Right ventricle myocardium superior (tissue), 1 donor: ENCODE data around the gene LTB4R. TPM values are rescaled to one million over a fixed set of nuclear protein-coding genes. Genes with fewer than 3 reads are reported as not detected.
"Not testable (repeated sequence)": the region's sequence is repeated elsewhere in the genome, so short reads cannot be mapped to it uniquely, and the experiment has no call there.

ENCODE experiments used
- ATAC-seq: fragments of 200-7000 bp; cut with Tn5 transposase; one replicate; pipeline ENCODE4 v1.9.1; 2020; ENCODE audit warnings: mild to moderate bottlenecking; ENCODE audit not compliant: poor library complexity
- DNase-seq: peaks from one replicate; pipeline ENCODE4 v3.0.0-alpha.2; 2020
- intact Hi-C: fragments of 100-400 bp; cut with DNase I; formaldehyde crosslinking; loops from one replicate; pipeline ENCODE4 v1.11.2; 2022
- total RNA-seq: library from RNA; stranded (reverse); fragmentation: NEBNext Ultra II Directional; extraction: Animal tissue kit (Norgen Biotek cat#: 25700); gene quantifications from one replicate; pipeline ENCODE4 v1.2.1, GENCODE V29; 2021
- donor health status: DM: no; HTN: yes; CAD: no; lungs with severe emphysema.

LTB4R gene
- total RNA-seq, 1 donor from 2014 or later: 1.8 TPM

DNA sequence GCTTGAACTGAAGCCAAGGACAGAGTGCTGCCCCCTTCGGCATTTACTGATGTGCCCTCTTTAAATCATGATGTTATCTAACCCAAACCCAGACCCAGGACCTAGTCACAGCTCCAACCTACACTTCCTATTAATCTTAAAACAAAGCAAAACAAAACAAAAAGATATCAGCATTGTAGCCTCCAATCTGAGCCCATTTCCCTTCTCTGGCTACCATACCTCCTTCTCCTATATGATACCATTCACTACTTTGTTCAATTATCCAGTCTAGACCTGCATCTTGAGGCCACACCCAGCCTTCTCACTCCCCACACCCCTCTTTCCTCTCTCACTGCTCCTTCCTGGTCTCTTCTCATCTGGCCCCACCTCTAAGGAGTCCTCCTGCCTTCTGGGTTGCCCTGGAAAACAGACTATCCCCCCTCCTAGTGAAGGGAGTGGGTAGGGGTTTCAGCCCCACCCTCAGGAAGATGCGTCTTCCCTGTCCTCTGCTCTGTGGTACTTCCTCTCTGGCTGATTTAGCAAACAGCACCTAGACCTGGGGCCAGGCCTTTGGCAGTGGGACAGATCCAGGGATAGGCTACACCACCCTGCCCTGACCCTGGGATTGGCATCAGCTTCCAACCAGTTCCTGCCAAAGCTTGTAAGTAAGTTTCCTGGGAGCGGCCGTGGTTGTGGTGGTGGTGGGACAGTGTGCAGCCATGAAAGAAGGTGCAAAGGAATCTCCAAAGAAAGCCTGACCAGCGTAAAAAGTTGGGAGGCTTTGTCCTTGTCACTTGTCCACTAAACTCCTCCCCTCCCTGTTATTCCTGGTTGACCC, 3.3 kb downstream of the LTB4R start:
- ATAC-seq (no peak), DNase-seq (no peak)
- intact Hi-C loops: no loop called here

DNA sequence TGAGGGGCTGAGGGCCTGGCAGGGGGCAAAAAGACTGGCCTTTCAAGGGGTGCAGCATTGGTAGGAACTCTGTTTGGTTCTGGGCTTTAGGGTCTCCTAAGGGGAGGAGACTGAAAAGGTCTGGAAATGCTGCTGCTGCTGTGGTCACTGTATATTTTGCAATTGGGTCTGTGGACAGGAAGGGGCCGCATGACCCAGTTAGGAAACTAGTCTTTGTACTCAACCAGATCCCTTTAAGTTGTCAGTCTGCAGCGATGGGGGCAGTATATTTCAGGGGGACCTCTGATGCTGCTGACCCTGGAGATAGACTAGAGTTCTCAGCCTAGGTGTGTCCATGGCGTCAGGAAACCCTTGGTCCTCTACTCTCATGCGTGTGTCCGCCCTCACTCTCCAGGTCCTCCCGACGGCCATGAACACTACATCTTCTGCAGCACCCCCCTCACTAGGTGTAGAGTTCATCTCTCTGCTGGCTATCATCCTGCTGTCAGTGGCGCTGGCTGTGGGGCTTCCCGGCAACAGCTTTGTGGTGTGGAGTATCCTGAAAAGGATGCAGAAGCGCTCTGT, 4.0 kb downstream of the LTB4R start:
- DNase-seq (no peak), ATAC-seq (no peak)
- intact Hi-C loops: no loop called here

DNA sequence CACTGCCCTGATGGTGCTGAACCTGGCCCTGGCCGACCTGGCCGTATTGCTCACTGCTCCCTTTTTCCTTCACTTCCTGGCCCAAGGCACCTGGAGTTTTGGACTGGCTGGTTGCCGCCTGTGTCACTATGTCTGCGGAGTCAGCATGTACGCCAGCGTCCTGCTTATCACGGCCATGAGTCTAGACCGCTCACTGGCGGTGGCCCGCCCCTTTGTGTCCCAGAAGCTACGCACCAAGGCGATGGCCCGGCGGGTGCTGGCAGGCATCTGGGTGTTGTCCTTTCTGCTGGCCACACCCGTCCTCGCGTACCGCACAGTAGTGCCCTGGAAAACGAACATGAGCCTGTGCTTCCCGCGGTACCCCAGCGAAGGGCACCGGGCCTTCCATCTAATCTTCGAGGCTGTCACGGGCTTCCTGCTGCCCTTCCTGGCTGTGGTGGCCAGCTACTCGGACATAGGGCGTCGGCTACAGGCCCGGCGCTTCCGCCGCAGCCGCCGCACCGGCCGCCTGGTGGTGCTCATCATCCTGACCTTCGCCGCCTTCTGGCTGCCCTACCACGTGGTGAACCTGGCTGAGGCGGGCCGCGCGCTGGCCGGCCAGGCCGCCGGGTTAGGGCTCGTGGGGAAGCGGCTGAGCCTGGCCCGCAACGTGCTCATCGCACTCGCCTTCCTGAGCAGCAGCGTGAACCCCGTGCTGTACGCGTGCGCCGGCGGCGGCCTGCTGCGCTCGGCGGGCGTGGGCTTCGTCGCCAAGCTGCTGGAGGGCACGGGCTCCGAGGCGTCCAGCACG, 4.7 kb downstream of the LTB4R start:
- peak; percentile 45 for ATAC-seq
- intact Hi-C loops: no loop called here
- peak; percentile 72 for DNase-seq

DNA sequence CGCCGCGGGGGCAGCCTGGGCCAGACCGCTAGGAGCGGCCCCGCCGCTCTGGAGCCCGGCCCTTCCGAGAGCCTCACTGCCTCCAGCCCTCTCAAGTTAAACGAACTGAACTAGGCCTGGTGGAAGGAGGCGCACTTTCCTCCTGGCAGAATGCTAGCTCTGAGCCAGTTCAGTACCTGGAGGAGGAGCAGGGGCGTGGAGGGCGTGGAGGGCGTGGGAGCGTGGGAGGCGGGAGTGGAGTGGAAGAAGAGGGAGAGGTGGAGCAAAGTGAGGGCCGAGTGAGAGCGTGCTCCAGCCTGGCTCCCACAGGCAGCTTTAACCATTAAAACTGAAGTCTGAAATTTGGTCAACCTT, 5.3 kb downstream of the LTB4R start:
- intact Hi-C loops: no loop called here
- DNase-seq (no peak), ATAC-seq (no peak)

DNA sequence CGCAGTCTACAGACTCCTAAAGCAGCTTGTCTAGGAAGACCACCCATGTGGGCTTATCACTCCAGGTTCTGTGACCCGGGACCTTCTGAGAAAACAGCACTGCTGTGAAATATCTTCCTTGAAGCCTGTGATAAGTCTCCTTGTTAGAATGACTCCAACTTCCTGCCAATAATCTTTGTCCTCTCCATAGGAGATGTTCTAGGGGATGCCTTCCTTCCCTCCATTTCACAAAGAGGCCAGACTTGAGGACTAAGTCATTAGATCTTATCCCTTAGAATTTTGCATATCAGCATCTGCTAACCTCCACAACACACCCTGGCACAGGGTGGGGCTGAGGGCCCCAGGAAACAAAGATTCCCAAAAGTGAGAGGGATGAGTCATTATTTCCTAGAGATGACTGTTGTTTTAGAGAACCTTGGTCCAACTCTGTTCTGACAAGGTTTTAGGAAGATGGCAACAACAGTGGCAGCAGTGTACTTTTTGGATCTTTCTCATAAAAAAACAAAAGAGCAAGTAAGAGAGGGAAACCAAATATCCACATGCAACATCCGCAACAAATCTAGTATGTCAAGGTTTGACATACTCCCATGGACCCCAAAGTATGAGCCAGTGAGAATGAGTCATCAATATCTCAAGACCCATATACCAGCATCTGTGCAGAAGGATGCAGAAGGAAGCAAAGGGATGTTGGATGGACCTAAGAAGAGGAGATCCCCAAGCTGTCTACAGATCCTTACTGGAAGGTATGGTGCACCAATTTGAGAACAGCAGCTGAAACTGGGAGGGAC, 6.0 kb downstream of the LTB4R start:
- ATAC-seq: no peak
- intact Hi-C loops: no loop called here
- no peak for DNase-seq

DNA sequence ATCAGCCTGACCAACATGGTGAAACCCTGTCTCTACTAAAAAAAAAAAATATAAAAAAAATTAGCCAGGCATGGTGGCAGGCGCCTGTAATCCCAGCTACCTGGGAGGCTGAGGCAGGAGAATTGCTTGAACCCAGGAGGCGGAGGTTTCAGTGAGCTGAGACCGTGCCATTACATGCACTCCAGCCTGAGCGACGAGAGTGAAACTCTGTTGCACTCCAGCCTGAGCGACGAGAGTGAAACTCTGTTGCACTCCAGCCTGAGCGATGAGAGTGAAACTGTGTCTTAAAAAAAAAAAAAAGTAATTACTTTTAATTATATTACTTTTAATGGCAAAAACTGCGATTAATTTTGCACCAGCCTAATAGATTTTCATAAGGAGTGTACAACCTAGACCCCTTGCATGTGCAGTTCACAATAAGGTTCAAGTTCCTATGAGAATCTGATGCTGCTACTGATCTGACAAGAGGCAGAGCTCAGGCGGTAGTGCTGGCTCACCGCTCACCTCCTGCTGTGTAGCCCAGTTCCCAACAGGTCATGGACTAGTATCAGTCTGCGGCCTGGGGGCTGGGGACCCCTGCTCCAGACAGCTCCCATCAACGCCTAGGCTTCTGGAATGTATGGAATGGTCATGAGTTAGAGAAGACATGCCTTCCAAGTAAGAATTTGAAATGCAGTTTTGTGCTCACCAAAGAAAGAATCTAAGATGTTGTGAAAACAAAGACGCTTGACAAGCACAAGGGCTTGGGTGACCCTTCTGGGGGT, 10.1 kb downstream of the LTB4R start:
- no peak for ATAC-seq
- intact Hi-C loops: no loop called here
- no peak for DNase-seq

DNA sequence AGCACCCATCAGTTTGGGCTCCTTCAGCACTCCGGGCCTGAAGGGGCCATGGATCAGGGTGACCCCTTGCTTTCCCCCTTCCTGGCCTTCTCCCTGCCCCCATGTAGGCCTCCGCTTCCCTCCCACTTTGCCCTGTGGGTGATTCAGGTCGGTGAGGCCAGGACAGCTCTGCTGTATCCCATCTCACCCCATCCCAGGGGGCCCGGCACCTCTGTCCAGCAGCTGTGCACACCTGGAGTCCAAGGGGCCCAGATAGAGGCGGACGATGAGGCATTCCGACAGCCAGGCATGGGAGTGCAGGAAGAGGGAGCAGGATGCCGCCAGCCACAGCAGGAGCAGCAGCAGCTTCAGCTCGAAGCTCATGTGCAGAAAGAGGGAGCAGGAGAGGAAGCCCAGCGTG, 11.4 kb downstream of the LTB4R start:
- no peak for ATAC-seq
- no peak for DNase-seq

DNA sequence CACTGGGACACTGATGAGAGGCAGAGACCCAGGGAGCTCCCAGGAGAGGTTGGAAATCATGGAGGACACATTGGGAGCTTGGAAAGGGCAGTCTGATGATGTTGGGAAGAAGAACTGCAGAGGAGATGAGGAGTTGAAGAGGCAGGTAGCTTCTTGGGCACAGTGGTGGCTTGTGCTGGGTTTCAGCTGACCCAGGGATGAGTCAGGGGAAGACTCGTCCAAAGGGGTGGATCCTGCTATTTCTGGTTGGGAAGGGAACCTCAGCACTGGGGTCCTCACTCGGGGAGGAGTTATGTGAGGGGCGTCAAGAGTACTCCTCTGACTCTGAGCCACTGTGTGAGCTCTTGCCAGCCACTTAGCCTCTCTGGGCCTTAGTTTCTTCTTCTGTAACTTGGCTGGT, 12.0 kb downstream of the LTB4R start:
- ATAC-seq (no peak), DNase-seq (no peak)
- intact Hi-C loops: no loop called here

More for the DNA sequence above, 11.4 kb downstream of the LTB4R start:
- intact Hi-C loops: no loop called here

DNA sequence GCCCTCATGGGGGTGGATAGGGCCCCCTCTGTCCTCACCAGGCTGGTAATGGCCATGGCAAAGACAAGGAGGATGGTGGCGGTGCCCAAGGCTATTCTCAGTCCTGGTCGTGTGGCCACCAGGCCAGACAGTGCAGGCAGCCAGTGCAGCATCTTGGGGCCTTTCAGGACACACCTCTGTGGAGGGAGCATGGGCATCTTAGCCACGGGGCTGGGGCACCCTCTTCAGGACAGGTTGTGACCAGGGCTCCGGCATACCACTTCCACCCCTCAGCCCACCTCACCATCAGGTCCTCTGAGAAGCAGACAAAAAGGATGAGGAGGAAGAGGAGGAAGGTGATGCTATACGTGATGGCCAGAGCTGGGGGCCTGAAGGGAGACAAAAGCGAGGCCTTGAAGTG, 12.7 kb downstream of the LTB4R start:
- no peak for ATAC-seq
- intact Hi-C loops: no loop called here
- DNase-seq: no peak

DNA sequence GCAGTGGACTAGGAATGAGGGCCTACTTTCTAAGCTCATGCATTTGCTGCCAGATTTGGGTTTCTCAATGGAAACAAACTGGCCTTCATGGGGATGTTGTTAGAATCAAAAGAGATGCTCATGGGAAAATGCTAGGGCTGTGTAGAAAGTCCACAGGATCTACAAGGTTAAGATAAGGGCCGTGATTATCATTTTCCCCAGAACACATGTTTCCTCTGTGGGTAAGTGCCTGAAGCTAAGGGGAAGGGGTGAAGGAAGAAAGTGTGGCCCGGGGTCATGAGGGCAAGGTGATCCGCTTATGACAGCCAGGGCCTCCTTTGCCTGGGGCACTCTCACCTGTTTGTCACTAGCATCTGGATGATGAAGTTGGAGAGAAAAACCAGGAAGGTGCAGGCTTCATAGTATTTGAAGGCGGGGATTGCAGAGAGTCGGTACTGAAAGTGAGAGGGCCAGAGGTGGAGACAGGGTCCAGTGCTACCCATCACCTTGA, 13.8 kb downstream of the LTB4R start:
- DNase-seq: no peak
- intact Hi-C loops: no loop called here
- ATAC-seq: no peak

DNA sequence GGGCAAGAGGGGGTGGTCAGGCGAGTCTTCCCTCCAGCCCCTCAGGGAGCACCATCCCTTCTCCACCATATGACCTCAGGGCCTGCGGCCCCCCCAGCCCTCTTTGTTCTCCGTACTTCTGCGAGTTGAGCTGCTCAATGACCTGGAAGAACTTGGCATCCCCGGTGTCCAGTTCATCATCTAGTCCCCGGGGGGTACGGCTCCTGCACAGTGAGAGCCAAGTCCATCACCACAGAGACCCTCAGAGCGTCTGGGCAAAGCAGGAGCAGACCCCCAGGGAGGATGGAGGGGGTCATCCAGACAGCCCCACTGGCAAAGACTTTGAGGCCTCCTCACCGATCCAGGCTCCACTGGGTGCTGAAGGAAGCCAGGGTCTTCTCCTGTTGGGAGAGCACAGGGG, 14.7 kb downstream of the LTB4R start:
- DNase-seq (no peak), ATAC-seq (no peak)
- intact Hi-C loops: no loop called here

DNA sequence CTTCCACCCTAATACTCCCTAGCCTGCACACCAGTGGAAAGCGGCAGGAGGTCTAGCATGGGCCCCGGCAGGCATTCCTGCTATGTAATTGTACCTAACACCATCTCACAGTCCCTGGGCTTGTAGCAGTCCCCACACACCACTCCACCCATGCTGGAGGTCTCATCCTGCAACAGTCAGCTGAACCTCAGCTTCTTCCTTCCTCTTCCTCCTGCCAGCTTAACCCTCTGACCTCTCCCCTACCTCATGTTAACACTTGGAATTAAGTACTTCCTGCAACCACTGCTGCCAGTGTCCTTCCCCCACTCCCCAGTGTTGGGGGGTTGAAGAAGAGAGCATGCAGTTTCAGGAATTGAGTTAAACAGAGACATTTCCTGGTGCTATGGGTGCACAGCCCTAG, 16.0 kb downstream of the LTB4R start:
- no peak for DNase-seq
- peak; percentile 12 for ATAC-seq
- intact Hi-C loops: no loop called here

DNA sequence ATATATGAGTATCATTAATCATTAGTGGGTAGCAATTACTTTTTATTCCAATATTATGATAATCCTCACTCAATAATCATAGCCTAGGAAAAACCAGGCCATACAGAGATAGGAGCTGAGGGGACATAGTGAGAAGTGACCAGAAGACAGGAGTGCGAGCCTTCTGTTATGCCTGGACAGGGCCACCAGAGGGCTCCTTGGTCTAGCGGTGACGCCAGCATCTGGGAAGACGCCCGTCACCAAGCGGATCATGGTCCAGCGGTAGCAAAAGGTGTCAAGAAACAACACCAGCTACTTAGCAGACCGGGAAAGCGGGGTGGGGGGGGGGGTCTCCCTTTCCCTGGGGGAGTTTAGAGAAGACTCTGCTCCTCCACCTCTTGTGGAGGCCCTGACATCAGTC, 16.6 kb downstream of the LTB4R start:
- DNase-seq: peak; percentile 79
- ATAC-seq: not testable (repeated sequence)

DNA sequence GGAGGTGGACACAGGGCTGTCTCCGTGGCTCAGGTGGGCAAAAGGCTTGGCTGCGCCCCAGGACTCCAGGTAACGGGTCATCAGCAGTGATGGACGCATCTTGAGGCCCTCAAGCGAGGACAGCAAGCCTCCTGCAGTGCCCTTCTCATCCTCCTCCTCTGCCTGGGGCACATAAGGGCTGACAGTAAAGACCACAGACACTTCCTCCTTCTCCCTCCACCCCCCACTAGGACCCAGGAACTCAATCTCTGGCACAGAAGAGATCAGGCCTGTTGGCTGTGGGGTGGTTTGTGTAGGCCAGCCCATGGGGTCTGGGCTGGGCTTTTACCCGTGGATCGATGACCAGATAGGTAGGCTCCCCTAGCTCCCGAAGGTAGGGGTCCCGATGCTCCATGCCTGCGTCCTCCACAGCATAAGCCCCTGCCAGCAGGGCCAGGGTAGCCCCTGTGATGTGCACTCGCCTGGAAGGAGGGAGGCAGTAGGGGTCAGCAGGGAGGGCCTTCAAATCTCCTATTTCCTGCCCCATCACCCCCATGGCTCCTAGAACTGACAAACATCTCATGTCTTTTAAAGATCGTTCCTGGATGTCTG, 17.9 kb downstream of the LTB4R start:
- intact Hi-C loops: no loop called here
- DNase-seq (no peak), ATAC-seq (no peak)

More for the DNA sequence above, 16.6 kb downstream of the LTB4R start:
- intact Hi-C loops: not testable (repeated sequence)

DNA sequence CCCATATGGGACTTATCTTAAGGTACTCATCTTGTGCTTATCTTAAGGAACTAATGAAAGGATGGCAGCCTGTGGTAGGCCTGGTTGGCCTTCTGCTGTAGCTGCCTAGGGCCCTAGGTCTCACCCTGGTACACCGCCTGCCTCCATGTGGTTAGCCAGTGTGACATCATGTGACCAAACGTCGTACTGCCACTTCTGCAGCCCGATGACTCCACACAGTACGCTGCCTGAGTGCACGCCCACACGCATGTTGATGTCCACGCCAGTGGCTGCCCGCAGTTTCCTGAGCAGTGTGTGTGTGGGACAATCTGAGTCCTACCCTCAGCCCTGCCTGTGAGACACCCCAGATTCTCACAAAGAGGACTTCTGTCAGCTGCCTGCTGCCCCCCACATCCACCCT, 18.4 kb downstream of the LTB4R start:
- intact Hi-C loops: no loop called here
- ATAC-seq: peak; percentile 1

DNA sequence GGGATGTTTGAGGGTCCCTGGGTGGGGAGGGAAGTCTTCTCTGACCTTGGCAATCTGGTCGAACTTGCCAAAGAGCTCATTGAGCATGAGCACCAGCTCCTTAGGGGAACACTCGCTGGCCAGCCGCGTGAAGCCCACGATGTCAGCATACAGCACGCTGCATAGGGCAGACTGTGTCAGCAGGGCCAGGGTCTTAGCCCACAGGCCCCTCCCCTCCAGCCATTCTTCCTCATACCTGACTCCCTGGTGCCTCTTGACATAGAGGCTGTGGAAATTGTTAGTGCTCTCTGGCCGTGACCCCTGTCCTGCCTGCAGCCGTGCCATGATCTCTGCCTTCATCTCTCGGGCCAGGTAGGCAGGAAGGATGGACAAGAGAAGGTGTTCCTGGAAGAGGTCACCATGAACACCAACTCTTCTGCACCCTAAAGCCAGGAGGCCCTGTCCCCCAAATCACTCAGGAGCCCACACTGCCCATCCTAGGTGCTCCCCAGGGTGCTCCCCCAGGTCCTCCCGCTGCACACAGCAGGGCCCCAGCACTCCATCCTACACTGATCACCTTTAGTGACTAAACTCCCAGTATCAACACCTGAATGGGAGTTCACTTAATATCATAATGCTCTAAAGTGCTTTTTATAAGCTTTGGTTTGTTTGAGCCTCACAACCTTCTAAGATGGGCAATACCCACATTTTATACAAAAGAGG, 19.8 kb downstream of the LTB4R start:
- ATAC-seq: no peak
- DNase-seq: no peak
- intact Hi-C loops: no loop called here

More for the DNA sequence above, 18.4 kb downstream of the LTB4R start:
- peak; percentile 80 for DNase-seq

DNA sequence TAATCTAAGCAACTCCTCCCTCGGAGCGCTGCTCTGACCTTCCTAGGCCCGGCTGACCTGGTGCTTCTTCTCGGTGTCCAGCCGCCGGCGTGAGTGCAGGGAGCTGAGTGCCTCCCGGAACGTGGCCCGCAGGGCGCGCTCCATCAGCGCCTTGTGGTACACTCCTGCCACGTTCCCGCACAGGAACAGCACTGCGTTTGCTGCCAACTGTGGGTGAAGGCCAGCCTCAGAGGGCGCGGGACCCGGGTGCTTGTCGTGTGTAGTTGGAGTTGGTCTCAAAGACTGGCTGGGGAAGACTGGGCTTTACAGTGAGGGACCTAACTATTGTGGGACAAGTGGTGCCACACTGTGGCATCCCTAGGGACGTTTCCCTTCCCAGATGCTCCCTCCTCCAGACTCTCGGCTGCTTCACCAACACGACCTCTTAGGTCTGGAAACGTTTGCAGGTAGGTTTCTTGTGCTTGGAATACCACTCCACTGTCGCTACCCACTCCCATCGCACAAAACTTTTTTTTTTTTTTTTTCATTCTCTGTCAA, 20.5 kb downstream of the LTB4R start:
- intact Hi-C loops: loop anchor here (2.0 kb wide), 1 partner anchor 105 kb away; no protein-coding TSS in a partner anchor
- no peak for DNase-seq
- no peak for ATAC-seq
